ENCODE measurements around the gene MBOAT1.

- TF ChIP-seq, protein P1, sequence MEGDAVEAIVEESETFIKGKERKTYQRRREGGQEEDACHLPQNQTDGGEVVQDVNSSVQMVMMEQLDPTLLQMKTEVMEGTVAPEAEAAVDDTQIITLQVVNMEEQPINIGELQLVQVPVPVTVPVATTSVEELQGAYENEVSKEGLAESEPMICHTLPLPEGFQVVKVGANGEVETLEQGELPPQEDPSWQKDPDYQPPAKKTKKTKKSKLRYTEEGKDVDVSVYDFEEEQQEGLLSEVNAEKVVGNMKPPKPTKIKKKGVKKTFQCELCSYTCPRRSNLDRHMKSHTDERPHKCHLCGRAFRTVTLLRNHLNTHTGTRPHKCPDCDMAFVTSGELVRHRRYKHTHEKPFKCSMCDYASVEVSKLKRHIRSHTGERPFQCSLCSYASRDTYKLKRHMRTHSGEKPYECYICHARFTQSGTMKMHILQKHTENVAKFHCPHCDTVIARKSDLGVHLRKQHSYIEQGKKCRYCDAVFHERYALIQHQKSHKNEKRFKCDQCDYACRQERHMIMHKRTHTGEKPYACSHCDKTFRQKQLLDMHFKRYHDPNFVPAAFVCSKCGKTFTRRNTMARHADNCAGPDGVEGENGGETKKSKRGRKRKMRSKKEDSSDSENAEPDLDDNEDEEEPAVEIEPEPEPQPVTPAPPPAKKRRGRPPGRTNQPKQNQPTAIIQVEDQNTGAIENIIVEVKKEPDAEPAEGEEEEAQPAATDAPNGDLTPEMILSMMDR (IDR thresholded peaks at IDR 0.05), result no peak
- no peak for TF ChIP-seq POLR2A (IDR thresholded peaks at IDR 0.05)
Observed at GRCh38 chr6:20099156-20099555, 113.1 kb downstream of the MBOAT1 start.
